H1 (cell line): ENCODE results near the gene TMEM117. TPM values are rescaled to one million over a fixed set of nuclear protein-coding genes. Genes with fewer than 3 reads are reported as not detected.

Source experiments
- CTCF ChIA-PET: fragments of 300-600 bp; sonication (Branson Sonifier 250); formaldehyde crosslinking; loops from one replicate; lab custom pipeline; 2021; ENCODE audit not compliant: partially characterized antibody; lab: Charles Lee
- POLR2A ChIA-PET: fragments of 300-600 bp; sonication (Branson Sonifier 250); formaldehyde crosslinking; loops from one replicate; lab custom pipeline; 2021; ENCODE audit warnings: inconsistent platforms; ENCODE audit not compliant: partially characterized antibody; lab: Charles Lee
- DNase-seq, 2 experiments: peaks; one replicate each; pipeline versions ENCODE4 v3.0.0 to v3.0.0-alpha.2; 2010 to 2022; ENCODE audit warnings: low spot score in 2 of 2, low read depth in 1 of 2, mixed read lengths in 1 of 2
- FAIRE-seq: peaks from 2 replicates; lab custom pipeline; 2011; peaks lifted over from hg19 to GRCh38; lab: Jason Lieb, UNC
- H2AFZ ChIP-seq: 2 replicates; pipeline ENCODE4 v1.8.1; 2012; ENCODE audit warnings: low read length, inconsistent platforms
- H2AK5ac ChIP-seq: 2 replicates; pipeline ENCODE4 v1.6.1; 2013; ENCODE audit warnings: low read depth, low read length
- H2BK120ac ChIP-seq: replicated peaks from 2 replicates; pipeline ENCODE3; 2013; ENCODE audit warnings: low read depth, low read length, inconsistent platforms
- H2BK12ac ChIP-seq: 2 replicates; pipeline ENCODE4 v1.6.1; 2013; ENCODE audit warnings: low read depth, low read length
- H2BK15ac ChIP-seq: 2 replicates; pipeline ENCODE4 v1.6.1; 2013; ENCODE audit warnings: low read length
- H2BK20ac ChIP-seq: 2 replicates; pipeline ENCODE4 v1.6.1; 2013; ENCODE audit warnings: low read length
- H2BK5ac ChIP-seq: 2 replicates; pipeline ENCODE4 v1.6.1; 2013; ENCODE audit warnings: low read depth, low read length
- H3K14ac ChIP-seq: 2 replicates; pipeline ENCODE4 v1.6.1; 2013; ENCODE audit warnings: inconsistent platforms; ENCODE audit not compliant: insufficient read length
- H3K18ac ChIP-seq: 2 replicates; pipeline ENCODE4 v1.6.1; 2013; ENCODE audit warnings: low read length; ENCODE audit errors: extremely low read depth
- H3K23ac ChIP-seq: 2 replicates; pipeline ENCODE4 v1.6.1; 2013; ENCODE audit warnings: inconsistent platforms; ENCODE audit not compliant: insufficient read length
- H3K23me2 ChIP-seq: 2 replicates; pipeline ENCODE4 v1.6.1; 2013; ENCODE audit warnings: low read depth, low read length
- H3K27ac ChIP-seq: 2 replicates; pipeline ENCODE4 v1.6.1; 2011; ENCODE audit warnings: low read depth, low read length, inconsistent platforms
- H3K27me3 ChIP-seq, 4 experiments: replicated peaks in 1 of 4; 1 replicate in 1 of 4; 2 replicates in 3 of 4; pipeline versions ENCODE4 v1.6.1 to v1.8.1; 2011 to 2013; ENCODE audit warnings: low read length in 3 of 4, mild to moderate bottlenecking in 3 of 4, inconsistent platforms in 2 of 4, mixed read lengths in 2 of 4, moderate library complexity in 1 of 4; ENCODE audit not compliant: control insufficient read depth in 3 of 4, insufficient read depth in 3 of 4; ENCODE audit errors: extremely low read depth in 1 of 4
- H3K36me3 ChIP-seq, 4 experiments: 2 replicates each; pipeline versions ENCODE4 v1.6.1 to v1.8.1; 2011 to 2013; ENCODE audit warnings: mild to moderate bottlenecking in 4 of 4, low read length in 3 of 4, moderate library complexity in 2 of 4, control low read depth in 1 of 4, inconsistent platforms in 1 of 4; ENCODE audit not compliant: insufficient read depth in 4 of 4, control insufficient read depth in 2 of 4
- H3K4ac ChIP-seq: replicated peaks from 2 replicates; pipeline ENCODE3; 2013; ENCODE audit warnings: low read length, low read depth, mixed read lengths, inconsistent platforms; ENCODE audit not compliant: insufficient read length
- H3K4me1 ChIP-seq, 4 experiments: replicated peaks in 1 of 4; 1 replicate in 1 of 4; 2 replicates in 3 of 4; pipeline versions ENCODE4 v1.6.1 to v1.8.1; 2011 to 2013; ENCODE audit warnings: low read length in 3 of 4, inconsistent platforms in 2 of 4, mixed read lengths in 1 of 4; ENCODE audit not compliant: insufficient read depth in 4 of 4, control insufficient read depth in 3 of 4
- H3K4me2 ChIP-seq, 2 experiments: 2 replicates each; pipeline versions ENCODE4 v1.6.1 to v1.8.1; 2011 to 2013; ENCODE audit warnings: low read depth in 2 of 2, low read length in 2 of 2, control low read depth in 1 of 2, inconsistent platforms in 1 of 2, mild to moderate bottlenecking in 1 of 2; ENCODE audit not compliant: insufficient read depth in 1 of 2
- H3K4me3 ChIP-seq, 4 experiments: fragments of 200-600, 300-600 bp in 1 of 4; sonication (generic), shearing (Covaris generic), sonication (Bioruptor Twin) in 1 of 4; 2 replicates each; pipeline versions ENCODE4 v1.5.1 to v1.8.1; 2011 to 2016; ENCODE audit warnings: low read length in 4 of 4, low read depth in 3 of 4, control low read depth in 2 of 4, inconsistent platforms in 2 of 4, mild to moderate bottlenecking in 2 of 4, mixed read lengths in 1 of 4, moderate library complexity in 1 of 4; ENCODE audit not compliant: insufficient read depth in 2 of 4; ENCODE audit errors: extremely low read depth in 1 of 4
- H3K56ac ChIP-seq: replicated peaks from 2 replicates; pipeline ENCODE3; 2013; ENCODE audit warnings: low read depth, mild to moderate bottlenecking, mixed read lengths, low read length, inconsistent platforms; ENCODE audit not compliant: insufficient read length
- H3K79me1 ChIP-seq: 2 replicates; pipeline ENCODE4 v1.6.1; 2013; ENCODE audit warnings: low read depth, low read length, control low read depth
- H3K79me2 ChIP-seq, 2 experiments: 2 replicates each; pipeline versions ENCODE4 v1.6.1 to v1.8.1; 2012 to 2013; ENCODE audit warnings: low read length in 2 of 2, mild to moderate bottlenecking in 2 of 2, inconsistent platforms in 1 of 2; ENCODE audit not compliant: insufficient read depth in 2 of 2, control insufficient read depth in 1 of 2
- H3K9ac ChIP-seq, 4 experiments: replicated peaks in 1 of 4; 1 replicate in 1 of 4; 2 replicates in 3 of 4; pipeline versions ENCODE4 v1.6.1 to v1.8.1; 2011 to 2013; ENCODE audit warnings: low read depth in 3 of 4, low read length in 3 of 4, control low read depth in 2 of 4, mild to moderate bottlenecking in 2 of 4, moderate library complexity in 2 of 4, inconsistent platforms in 1 of 4; ENCODE audit errors: extremely low read depth in 1 of 4
- H3K9me3 ChIP-seq, 2 experiments: 2 replicates each; pipeline versions ENCODE4 v1.6.1 to v1.8.1; 2012 to 2013; ENCODE audit warnings: mild to moderate bottlenecking in 2 of 2, moderate library complexity in 2 of 2, control low read depth in 1 of 2, inconsistent platforms in 1 of 2, low read depth in 1 of 2, low read length in 1 of 2, mixed read lengths in 1 of 2; ENCODE audit not compliant: insufficient read depth in 2 of 2
- H4K20me1 ChIP-seq, 2 experiments: replicated peaks in 1 of 2; 2 replicates each; pipeline versions ENCODE3 to v1.8.1; 2011 to 2013; ENCODE audit warnings: inconsistent platforms in 2 of 2, low read length in 2 of 2, mild to moderate bottlenecking in 1 of 2; ENCODE audit not compliant: insufficient read depth in 2 of 2, control insufficient read depth in 1 of 2
- H4K5ac ChIP-seq: 2 replicates; pipeline ENCODE4 v1.6.1; 2013; ENCODE audit warnings: low read length, low read depth, mixed read lengths, inconsistent platforms; ENCODE audit not compliant: insufficient read length
- H4K8ac ChIP-seq: 2 replicates; pipeline ENCODE4 v1.8.0; 2013; ENCODE audit warnings: mild to moderate bottlenecking, moderate library complexity, low read length, inconsistent platforms; ENCODE audit not compliant: insufficient read depth; ENCODE audit errors: extremely low read depth
- H4K91ac ChIP-seq: replicated peaks from 2 replicates; pipeline ENCODE3; 2013; ENCODE audit warnings: low read length, mixed read lengths, inconsistent platforms; ENCODE audit not compliant: insufficient read length
- EP300 ChIP-seq, 2 experiments: IDR thresholded peaks; 1 replicate in 1 of 2; 2 replicates in 1 of 2; pipeline ENCODE4 v1.6.1; 2011 to 2012; ENCODE audit warnings: low read depth in 2 of 2, low read length in 2 of 2, mild to moderate bottlenecking in 2 of 2, borderline replicate concordance in 1 of 2, inconsistent platforms in 1 of 2, moderate library complexity in 1 of 2
- NANOG ChIP-seq: IDR thresholded peaks from 2 replicates; pipeline ENCODE4 v1.6.1; 2011; ENCODE audit warnings: low read length, low read depth, mild to moderate bottlenecking, inconsistent platforms; ENCODE audit not compliant: insufficient read depth, poor library complexity, severe bottlenecking
- SP4 ChIP-seq: IDR thresholded peaks from 2 replicates; pipeline ENCODE4 v1.6.1; 2012; ENCODE audit warnings: low read length, inconsistent platforms
- WGBS, 2 experiments: shearing (Covaris generic) in 1 of 2; methylation state at CpG; one replicate each; pipeline versions ENCODE4 v1.1.6 to v1.1.7; 2013 to 2015; ENCODE audit warnings: low lambda C conversion rate in 2 of 2, mixed read lengths in 2 of 2, inconsistent platforms in 1 of 2, low coverage in 1 of 2, missing lambda C conversion rate in 1 of 2; ENCODE audit not compliant: insufficient replicate concordance in 2 of 2, insufficient coverage in 1 of 2, insufficient read length in 1 of 2; ENCODE audit errors: extremely low coverage in 1 of 2, missing lambda C conversion rate in 1 of 2; 5-methylcytosine and 5-hydroxymethylcytosine counted together
- polyA plus RNA-seq, 7 experiments: library from polyadenylated mRNA; depleted of rRNA in 3 of 7; stranded (reverse) in 5 of 7; unstranded in 2 of 7; fragments of >200 nt in 5 of 7; fragments of 200-250 nt in 2 of 7; gene quantifications; 1 replicate in 5 of 7; 2 replicates in 1 of 7; 4 replicates in 1 of 7; pipeline versions ENCODE4 v1.2.1 to v1.2.3, GENCODE V29; 2011 to 2013; ENCODE audit warnings: missing spikeins in 2 of 7, mixed read lengths in 2 of 7
- total RNA-seq: library from RNA; stranded (reverse); fragmentation: NEBNext Ultra II Directional; extraction: Animal tissue kit (Norgen Biotek cat#: 25700); gene quantifications from 2 replicates; pipeline ENCODE4 v1.2.1, GENCODE V29; 2021

The TMEM117 gene
- total and polyA plus RNA-seq, 2 of the 8 experiments (the other 6 are each of a cell fraction or from before 2014, with no cell fraction given), result 0.80 to 1.4 TPM

DNA sequence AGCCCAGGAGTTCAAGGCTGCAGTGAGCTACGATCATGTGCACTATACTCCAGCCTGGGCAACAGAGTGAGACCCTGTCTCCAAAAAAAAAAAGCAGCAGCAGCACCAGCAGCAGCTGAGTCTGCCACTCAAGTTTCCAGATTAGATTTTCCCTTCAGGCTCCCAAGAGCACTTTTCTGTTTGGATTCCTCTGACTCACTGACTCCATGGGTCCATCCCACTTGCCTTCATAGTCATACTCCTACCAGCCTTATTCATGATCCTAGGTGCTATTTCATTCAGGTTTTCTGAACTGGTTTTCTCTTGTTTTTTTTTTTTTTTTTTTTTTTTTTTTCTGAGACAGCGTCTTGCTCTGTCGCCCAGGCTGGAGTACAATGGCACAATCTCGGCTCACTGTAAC is 23.0 kb upstream of the TMEM117 start:
- Histone ChIP-seq H3K4me1 (peaks cover 0 to 5% (median 1%) of the 10 kb centered on the region in 4 experiments; a peak in 1 of 7 replicates), H3K23ac (no peak overlapping the region), H3K79me1 (no peaks in the 10 kb centered on the region), H2BK120ac (no peak overlapping the region), H4K5ac (no peak overlapping the region), H4K8ac (no peak overlapping the region), H2AFZ (no peak overlapping the region), H2AK5ac (no peak overlapping the region), H3K4me2 (no peak overlapping the region), H4K91ac (no peak overlapping the region), H2BK12ac (no peak overlapping the region), H3K9ac (no peak overlapping the region), H3K4ac (no peak overlapping the region), H3K18ac (no peak overlapping the region), H2BK20ac (no peak overlapping the region), H4K20me1 (no peaks in the 10 kb centered on the region), H3K4me3 (no peak overlapping the region), H2BK5ac (no peak overlapping the region), H3K36me3 (no peaks in the 10 kb centered on the region), H3K56ac (no peak overlapping the region), H2BK15ac (no peak overlapping the region), H3K27me3 (no peaks in the 10 kb centered on the region), H3K23me2 (peaks cover 3% of the 10 kb centered on the region; the same call in 1 of the 2 replicates), H3K27ac (no peak overlapping the region), H3K79me2 (no peaks in the 10 kb centered on the region), H3K14ac (no peak overlapping the region), H3K9me3 (no peaks in the 10 kb centered on the region)
- no peak for TF ChIP-seq SP4
- TF ChIP-seq NANOG, result no peak
- no peak for TF ChIP-seq EP300 (IDR thresholded peaks at IDR 0.05; ENCODE audit: borderline replicate concordance in 1 of 2, low read depth in 2 of 2, low read length in 2 of 2)
- WGBS, 2 experiments, result 86% methylated on average over 2 of the region's 4 CpGs; no CpG with 5 or more reads in 1 of the 2 experiments
- ChIA-PET POLR2A (interaction anchor here (1.2 to 4.5 kb wide), 2 partner anchors 7 to 19 kb away, joined by 4 to 24 read pairs; partner anchors contain the start of gene TWF1), CTCF (no interaction called here)
- DNase-seq, result no peak
- no peak for FAIRE-seq
